Measurements from ENCODE around the gene ITPKB.

DNA sequence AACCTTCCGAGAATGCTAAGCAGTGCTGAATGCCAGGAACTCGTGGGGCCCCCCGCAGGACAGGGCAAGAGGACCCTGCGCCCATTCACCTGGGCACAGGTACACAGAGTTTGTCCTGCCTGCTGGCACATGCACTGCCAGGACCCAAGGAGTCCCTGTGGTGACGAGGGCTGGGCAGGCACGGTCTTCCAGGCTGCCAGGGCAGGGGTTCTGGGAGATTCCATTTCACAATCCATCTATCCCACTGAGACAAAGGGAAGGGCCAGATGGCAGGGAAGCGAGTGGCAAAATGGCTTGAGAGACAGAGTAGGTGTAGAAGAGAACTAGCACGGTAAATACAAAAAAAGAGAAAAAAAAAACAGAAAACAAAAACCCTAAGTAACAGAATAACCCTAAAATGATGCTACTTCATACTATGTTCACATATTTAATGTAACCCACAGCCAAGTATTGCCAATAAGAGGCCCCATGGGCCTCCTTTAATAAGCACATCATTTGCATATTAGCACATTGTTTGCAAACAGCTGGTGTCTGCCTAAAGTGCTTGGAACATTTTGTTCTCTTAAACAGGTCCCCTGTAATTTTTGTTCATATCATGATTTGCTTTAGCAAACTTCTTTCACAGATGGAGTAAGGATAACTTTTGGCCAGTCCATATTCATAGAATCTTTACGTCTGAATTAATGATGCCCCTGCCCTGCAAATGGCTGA is 106.8 kb downstream of the ITPKB start:
- TF ChIP-seq, protein P1, sequence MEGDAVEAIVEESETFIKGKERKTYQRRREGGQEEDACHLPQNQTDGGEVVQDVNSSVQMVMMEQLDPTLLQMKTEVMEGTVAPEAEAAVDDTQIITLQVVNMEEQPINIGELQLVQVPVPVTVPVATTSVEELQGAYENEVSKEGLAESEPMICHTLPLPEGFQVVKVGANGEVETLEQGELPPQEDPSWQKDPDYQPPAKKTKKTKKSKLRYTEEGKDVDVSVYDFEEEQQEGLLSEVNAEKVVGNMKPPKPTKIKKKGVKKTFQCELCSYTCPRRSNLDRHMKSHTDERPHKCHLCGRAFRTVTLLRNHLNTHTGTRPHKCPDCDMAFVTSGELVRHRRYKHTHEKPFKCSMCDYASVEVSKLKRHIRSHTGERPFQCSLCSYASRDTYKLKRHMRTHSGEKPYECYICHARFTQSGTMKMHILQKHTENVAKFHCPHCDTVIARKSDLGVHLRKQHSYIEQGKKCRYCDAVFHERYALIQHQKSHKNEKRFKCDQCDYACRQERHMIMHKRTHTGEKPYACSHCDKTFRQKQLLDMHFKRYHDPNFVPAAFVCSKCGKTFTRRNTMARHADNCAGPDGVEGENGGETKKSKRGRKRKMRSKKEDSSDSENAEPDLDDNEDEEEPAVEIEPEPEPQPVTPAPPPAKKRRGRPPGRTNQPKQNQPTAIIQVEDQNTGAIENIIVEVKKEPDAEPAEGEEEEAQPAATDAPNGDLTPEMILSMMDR (IDR thresholded peaks at IDR 0.05), result no peak
- no peak for TF ChIP-seq POLR2A (IDR thresholded peaks at IDR 0.05)
